Lower leg skin (tissue), 3 donors: ENCODE measurements around the gene ARSB.

Source experiments
- POLR2A ChIP-seq, 2 donors: fragments of 450-650 bp; IDR thresholded peaks; one replicate each; pipeline ENCODE4 v1.6.1; 2016 to 2017; ENCODE audit warnings: antibody characterized with exemption in 2 of 2, mild to moderate bottlenecking in 1 of 2, moderate library complexity in 1 of 2
- TF ChIP-seq, protein P1 (sequence below), 3 donors: fragments of 450-650 bp; IDR thresholded peaks; one replicate each; pipeline ENCODE4 v1.5.1; 2016; ENCODE audit warnings: antibody characterized with exemption in 3 of 3, mild to moderate bottlenecking in 3 of 3, moderate library complexity in 2 of 3

DNA sequence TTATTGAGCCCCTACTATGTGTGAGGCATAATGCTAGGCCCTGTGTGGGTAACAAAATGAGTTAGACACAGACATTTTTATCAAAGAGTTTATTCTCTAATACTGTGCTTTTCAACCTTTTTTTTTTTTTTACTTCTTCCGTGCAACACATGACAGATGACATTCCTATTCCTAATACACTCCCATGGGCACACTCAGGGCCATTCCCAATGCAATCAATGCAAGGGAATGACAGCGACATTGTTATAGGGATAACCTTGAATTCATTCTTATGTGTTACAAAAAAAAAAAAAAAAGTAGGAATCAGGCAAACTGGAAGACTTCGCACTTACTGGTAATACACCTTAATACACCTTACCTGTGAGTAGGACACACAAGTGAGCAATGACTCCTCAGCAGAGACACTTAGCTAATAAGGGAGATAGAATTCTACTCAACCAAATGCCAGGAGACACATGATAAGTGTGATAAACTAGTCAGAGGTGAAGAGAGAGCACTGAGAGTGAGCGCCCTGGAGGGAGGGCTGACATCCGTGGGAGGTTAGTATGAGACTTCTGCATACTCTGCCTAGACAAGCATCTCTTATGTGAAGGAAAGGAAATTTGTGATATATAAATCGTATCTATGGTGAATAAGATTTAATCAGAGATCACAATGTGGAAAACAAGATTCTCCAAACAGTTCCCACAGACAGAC, 21.0 kb upstream of the ARSB start:
- TF ChIP-seq, protein P1, sequence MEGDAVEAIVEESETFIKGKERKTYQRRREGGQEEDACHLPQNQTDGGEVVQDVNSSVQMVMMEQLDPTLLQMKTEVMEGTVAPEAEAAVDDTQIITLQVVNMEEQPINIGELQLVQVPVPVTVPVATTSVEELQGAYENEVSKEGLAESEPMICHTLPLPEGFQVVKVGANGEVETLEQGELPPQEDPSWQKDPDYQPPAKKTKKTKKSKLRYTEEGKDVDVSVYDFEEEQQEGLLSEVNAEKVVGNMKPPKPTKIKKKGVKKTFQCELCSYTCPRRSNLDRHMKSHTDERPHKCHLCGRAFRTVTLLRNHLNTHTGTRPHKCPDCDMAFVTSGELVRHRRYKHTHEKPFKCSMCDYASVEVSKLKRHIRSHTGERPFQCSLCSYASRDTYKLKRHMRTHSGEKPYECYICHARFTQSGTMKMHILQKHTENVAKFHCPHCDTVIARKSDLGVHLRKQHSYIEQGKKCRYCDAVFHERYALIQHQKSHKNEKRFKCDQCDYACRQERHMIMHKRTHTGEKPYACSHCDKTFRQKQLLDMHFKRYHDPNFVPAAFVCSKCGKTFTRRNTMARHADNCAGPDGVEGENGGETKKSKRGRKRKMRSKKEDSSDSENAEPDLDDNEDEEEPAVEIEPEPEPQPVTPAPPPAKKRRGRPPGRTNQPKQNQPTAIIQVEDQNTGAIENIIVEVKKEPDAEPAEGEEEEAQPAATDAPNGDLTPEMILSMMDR (IDR thresholded peaks at IDR 0.05) = no peak
- TF ChIP-seq POLR2A (IDR thresholded peaks at IDR 0.05) = no peak
